ENCODE results near the gene RAB5IF.

GRCh38 chr20:36604952-36605398, 604 bp upstream of the RAB5IF start:
- TF ChIP-seq ELF4 (CRISPR knock-in tag; IDR thresholded peaks at IDR 0.05; ENCODE audit: borderline replicate concordance) (no peak), CTCF (CRISPR knock-in tag; IDR thresholded peaks at IDR 0.05) (no peak), CREB1 (IDR thresholded peaks at IDR 0.05) (no peak), CREB1 (CRISPR knock-in tag; IDR thresholded peaks at IDR 0.05) (no peak), U2AF1 (optimal IDR thresholded peaks at IDR 0.05; ENCODE audit: low read depth, low read length) (no peak), FOXP4 (CRISPR knock-in tag; IDR thresholded peaks at IDR 0.05) (no peak), YY1 (IDR thresholded peaks at IDR 0.05; ENCODE audit: insufficient read depth, insufficient replicate concordance, low read depth, low read length) (no peak), HMG20B (CRISPR knock-in tag; conservative IDR thresholded peaks at IDR 0.05) (no peak), CEBPG (CRISPR knock-in tag; IDR thresholded peaks at IDR 0.05) (no peak), ZNF143 (CRISPR knock-in tag; IDR thresholded peaks at IDR 0.05) (no peak), MAZ (IDR thresholded peaks at IDR 0.05; ENCODE audit: borderline replicate concordance, low read depth, low read length) (no peak), MAZ (CRISPR knock-in tag; IDR thresholded peaks at IDR 0.05; ENCODE audit: low read depth) (no peak), ZNF639 (CRISPR knock-in tag; conservative IDR thresholded peaks at IDR 0.05) (no peak), ZNF121 (CRISPR knock-in tag; IDR thresholded peaks at IDR 0.05) (no peak), RORA (CRISPR knock-in tag; IDR thresholded peaks at IDR 0.05) (no peak)

Data from HepG2 (cell line).